ENCODE measurements around the gene DHRS4L2. TPM values are rescaled to one million over a fixed set of nuclear protein-coding genes. Genes with fewer than 3 reads are reported as not detected.
A peak's percentile ranks its signal among the peaks of the same experiment; 100 is the strongest.
"Not testable (repeated sequence)": the region's sequence is repeated elsewhere in the genome, so short reads cannot be mapped to it uniquely, and the experiment has no call there.

The DHRS4L2 gene
- total RNA-seq, 1 donor from 2014 or later, result 16.3 TPM

DNA sequence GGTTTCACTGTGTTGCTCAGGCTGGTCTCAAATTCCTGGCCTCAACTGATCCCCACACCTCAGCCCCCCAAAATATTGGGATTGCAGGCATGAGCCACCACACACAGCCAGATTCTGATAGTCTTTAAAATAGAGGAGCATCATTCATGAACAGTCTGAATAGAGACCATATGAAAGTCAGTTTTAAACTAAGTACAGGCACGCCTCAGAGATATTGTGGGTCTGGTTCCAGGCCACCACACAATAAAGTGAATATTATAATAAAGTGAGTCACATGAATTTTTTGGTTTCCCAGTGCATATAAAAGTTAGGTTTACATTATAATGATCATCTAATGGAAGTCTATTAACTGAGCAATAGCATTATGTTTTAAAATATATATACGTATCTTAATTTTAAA is 27.0 kb upstream of the DHRS4L2 start:
- H3K4me1 ChIP-seq; H3K4me3 ChIP-seq; ATAC-seq; DNase-seq; H3K27ac ChIP-seq; H3K27me3 ChIP-seq; H3K36me3 ChIP-seq; H3K9me3 ChIP-seq; intact Hi-C loops (cut with DNase I): not testable (repeated sequence)

GRCh38 chr14:23969130-23969480 is 19.6 kb upstream of the DHRS4L2 start:
- not testable (repeated sequence) for DNase-seq, H3K27ac ChIP-seq

DNA sequence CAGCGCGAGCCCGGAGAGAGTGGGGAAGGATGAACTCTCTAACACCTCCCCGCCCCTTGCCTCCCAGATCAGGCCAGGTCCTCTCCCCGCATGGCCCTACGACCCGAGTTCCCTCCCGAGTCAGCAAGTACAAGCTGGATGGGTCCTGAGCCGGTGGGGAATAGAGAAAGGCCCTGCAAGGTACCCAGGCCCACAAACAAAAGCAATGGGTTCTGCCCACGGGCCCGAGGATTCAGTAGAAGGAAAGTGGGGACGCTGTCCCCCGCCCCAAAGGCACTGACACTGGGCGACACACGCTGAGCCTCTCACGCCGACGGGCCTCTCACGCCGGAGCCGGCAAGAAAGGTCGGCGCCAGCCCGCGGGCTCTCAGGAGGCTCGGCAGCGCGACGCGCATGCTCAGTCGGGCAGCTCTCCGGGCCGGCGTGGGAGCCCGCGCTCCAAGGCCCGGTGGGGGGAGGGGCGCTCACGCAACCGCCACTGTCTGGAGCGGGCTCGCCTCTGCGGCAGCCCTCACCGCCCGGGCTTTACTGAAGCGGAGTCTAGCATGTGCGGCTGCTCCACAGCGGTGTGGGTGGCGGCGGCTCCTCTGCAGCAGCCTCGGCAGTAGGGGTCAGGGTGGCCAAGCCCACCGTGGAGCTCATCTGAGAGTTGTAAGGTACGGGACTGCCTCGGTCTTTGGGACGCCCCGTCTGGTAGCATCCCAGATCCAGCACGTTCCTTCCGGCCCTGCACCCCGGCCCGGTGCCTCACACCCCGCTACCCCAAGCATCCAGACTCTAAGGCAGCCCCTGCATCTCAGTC is 19.0 kb upstream of the DHRS4L2 start:
- intact Hi-C loops (cut with DNase I), result loop anchor here (5.0 kb wide), 1 partner anchor 48 kb away; no protein-coding TSS in a partner anchor
- H3K4me3 ChIP-seq, result peak overlapping the region; percentile 36
- peak; percentile 76 for DNase-seq
- not testable (repeated sequence) for H3K36me3 ChIP-seq, H3K9me3 ChIP-seq, H3K27ac ChIP-seq, H3K27me3 ChIP-seq, H3K4me1 ChIP-seq
- ATAC-seq, result peak; percentile 89

More at GRCh38 chr14:23969130-23969480, 19.6 kb upstream of the DHRS4L2 start:
- H3K9me3 ChIP-seq; H3K4me1 ChIP-seq; intact Hi-C loops (cut with DNase I); H3K27me3 ChIP-seq; ATAC-seq; H3K36me3 ChIP-seq: not testable (repeated sequence)
- H3K4me3 ChIP-seq, result peak overlapping the region; percentile 36

GRCh38 chr14:23970283-23970659 is 18.5 kb upstream of the DHRS4L2 start:
- not testable (repeated sequence) for H3K27ac ChIP-seq, H3K4me1 ChIP-seq, DNase-seq, H3K36me3 ChIP-seq, H3K27me3 ChIP-seq, H3K9me3 ChIP-seq
- H3K4me3 ChIP-seq, result peak overlapping the region; percentile 36
- intact Hi-C loops (cut with DNase I), result loop anchor here (5.0 kb wide), 1 partner anchor 47 kb away; no protein-coding TSS in a partner anchor
- ATAC-seq, result peak; percentile 3

DNA sequence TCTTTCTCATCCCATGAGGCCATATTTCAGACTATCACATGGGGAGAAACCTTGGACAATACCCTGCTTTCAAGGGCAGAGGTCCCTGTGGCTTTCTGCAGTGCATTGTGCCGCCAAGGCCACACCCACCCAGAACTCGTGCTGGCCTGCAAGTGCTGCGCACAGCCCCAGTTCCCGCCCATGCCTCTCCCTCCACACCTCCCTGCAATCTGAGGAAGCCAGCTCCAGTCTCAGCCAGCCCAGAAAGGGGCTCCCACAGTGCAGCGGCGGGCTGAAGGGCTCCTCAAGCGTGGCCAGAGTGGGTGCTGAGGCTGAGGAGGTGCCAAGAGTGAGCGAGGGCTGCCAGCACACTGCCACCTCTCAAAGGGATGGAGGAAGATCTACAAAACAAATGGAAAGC is 15.6 kb upstream of the DHRS4L2 start:
- peak; percentile 78 for ATAC-seq
- intact Hi-C loops (cut with DNase I), result loop anchor here (5.0 kb wide), 1 partner anchor 44 kb away; no protein-coding TSS in a partner anchor

GRCh38 chr14:23974041-23974440 is 14.7 kb upstream of the DHRS4L2 start:
- H3K36me3 ChIP-seq, H3K27me3 ChIP-seq, H3K4me3 ChIP-seq, ATAC-seq, DNase-seq, H3K27ac ChIP-seq, H3K9me3 ChIP-seq, H3K4me1 ChIP-seq: not testable (repeated sequence)
- intact Hi-C loops (cut with DNase I), result loop anchor here (5.0 kb wide), 1 partner anchor 43 kb away; no protein-coding TSS in a partner anchor

More for the DNA sequence above, 15.6 kb upstream of the DHRS4L2 start:
- not testable (repeated sequence) for H3K4me3 ChIP-seq, H3K27ac ChIP-seq, H3K36me3 ChIP-seq, H3K4me1 ChIP-seq, H3K9me3 ChIP-seq, H3K27me3 ChIP-seq
- DNase-seq, result peak; percentile 83

GRCh38 chr14:23977208-23977607 is 11.5 kb upstream of the DHRS4L2 start:
- H3K9me3 ChIP-seq; H3K4me3 ChIP-seq; intact Hi-C loops (cut with DNase I); H3K27ac ChIP-seq; H3K36me3 ChIP-seq; H3K27me3 ChIP-seq; H3K4me1 ChIP-seq; DNase-seq: not testable (repeated sequence)
- peak; percentile 89 for ATAC-seq
- peak; percentile 36 for TF ChIP-seq CTCF (IDR thresholded peaks at IDR 0.05)

- H3K36me3 ChIP-seq; intact Hi-C loops (cut with DNase I); H3K9me3 ChIP-seq; ATAC-seq; H3K27me3 ChIP-seq; DNase-seq; H3K4me3 ChIP-seq; H3K4me1 ChIP-seq; H3K27ac ChIP-seq: not testable (repeated sequence)
Observed at GRCh38 chr14:23981951-23982813, 6.5 kb upstream of the DHRS4L2 start.

Measured in upper lobe of right lung (tissue), 1 donor.